SK-N-SH treated with all-trans-retinoic acid at 6 μM for 48 hours (cell line): ENCODE results near the gene HMCN2.

ENCODE experiments used
- OSR1 ChIP-seq: fragments of 250-450 bp; sonication (Bioruptor Pico); IDR thresholded peaks from 2 replicates; pipeline ENCODE4 v1.8.0; 2022; ENCODE audit warnings: moderate library complexity, mild to moderate bottlenecking, inconsistent platforms
- ZFP30 ChIP-seq: fragments of 450-650 bp; formaldehyde crosslinking; IDR thresholded peaks from 2 replicates; pipeline ENCODE4 v1.5.0; 2022; ENCODE audit warnings: mild to moderate bottlenecking, moderate library complexity
- ZNF70 ChIP-seq: fragments of 450-650 bp; formaldehyde crosslinking; IDR thresholded peaks from 2 replicates; pipeline ENCODE4 v1.5.0; 2020; ENCODE audit warnings: mild to moderate bottlenecking, moderate library complexity
- TF ChIP-seq, protein P1 (sequence below): fragments of 250-450 bp; sonication (Bioruptor Pico); IDR thresholded peaks from 2 replicates; pipeline ENCODE4 v1.5.0; 2020; ENCODE audit warnings: mild to moderate bottlenecking, moderate library complexity
- TF ChIP-seq, protein P2 (sequence below): fragments of 250-450 bp; sonication (Bioruptor Pico); IDR thresholded peaks from 2 replicates; pipeline ENCODE4 v1.8.0; 2020; ENCODE audit warnings: mild to moderate bottlenecking, moderate library complexity, borderline replicate concordance

DNA sequence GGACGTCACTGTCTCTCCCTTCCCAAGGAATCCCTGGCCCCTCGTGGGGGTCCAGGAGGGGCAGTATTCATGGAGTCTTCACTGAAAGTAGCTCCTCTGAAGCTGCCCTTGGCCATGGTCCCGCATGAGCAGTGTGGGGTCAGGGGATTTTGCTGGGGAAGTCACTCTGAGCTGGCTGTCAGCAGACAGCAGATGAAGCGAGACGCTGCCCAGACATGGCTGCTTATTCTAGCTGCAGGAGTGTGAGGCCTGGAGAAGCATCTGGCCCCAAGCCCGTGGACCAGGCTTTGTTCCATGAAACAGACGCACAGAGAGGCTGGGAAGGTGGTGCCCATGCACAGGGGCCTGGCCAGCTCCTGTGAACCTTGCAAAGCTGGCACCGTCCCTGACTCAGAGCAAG is 157.7 kb downstream of the HMCN2 start:
- peak; percentile 44 for TF ChIP-seq ZNF70 (CRISPR knock-in tag)
- TF ChIP-seq, protein P1, sequence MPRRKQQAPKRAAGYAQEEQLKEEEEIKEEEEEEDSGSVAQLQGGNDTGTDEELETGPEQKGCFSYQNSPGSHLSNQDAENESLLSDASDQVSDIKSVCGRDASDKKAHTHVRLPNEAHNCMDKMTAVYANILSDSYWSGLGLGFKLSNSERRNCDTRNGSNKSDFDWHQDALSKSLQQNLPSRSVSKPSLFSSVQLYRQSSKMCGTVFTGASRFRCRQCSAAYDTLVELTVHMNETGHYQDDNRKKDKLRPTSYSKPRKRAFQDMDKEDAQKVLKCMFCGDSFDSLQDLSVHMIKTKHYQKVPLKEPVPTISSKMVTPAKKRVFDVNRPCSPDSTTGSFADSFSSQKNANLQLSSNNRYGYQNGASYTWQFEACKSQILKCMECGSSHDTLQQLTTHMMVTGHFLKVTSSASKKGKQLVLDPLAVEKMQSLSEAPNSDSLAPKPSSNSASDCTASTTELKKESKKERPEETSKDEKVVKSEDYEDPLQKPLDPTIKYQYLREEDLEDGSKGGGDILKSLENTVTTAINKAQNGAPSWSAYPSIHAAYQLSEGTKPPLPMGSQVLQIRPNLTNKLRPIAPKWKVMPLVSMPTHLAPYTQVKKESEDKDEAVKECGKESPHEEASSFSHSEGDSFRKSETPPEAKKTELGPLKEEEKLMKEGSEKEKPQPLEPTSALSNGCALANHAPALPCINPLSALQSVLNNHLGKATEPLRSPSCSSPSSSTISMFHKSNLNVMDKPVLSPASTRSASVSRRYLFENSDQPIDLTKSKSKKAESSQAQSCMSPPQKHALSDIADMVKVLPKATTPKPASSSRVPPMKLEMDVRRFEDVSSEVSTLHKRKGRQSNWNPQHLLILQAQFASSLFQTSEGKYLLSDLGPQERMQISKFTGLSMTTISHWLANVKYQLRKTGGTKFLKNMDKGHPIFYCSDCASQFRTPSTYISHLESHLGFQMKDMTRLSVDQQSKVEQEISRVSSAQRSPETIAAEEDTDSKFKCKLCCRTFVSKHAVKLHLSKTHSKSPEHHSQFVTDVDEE: peak; percentile 84
- TF ChIP-seq, protein P2, sequence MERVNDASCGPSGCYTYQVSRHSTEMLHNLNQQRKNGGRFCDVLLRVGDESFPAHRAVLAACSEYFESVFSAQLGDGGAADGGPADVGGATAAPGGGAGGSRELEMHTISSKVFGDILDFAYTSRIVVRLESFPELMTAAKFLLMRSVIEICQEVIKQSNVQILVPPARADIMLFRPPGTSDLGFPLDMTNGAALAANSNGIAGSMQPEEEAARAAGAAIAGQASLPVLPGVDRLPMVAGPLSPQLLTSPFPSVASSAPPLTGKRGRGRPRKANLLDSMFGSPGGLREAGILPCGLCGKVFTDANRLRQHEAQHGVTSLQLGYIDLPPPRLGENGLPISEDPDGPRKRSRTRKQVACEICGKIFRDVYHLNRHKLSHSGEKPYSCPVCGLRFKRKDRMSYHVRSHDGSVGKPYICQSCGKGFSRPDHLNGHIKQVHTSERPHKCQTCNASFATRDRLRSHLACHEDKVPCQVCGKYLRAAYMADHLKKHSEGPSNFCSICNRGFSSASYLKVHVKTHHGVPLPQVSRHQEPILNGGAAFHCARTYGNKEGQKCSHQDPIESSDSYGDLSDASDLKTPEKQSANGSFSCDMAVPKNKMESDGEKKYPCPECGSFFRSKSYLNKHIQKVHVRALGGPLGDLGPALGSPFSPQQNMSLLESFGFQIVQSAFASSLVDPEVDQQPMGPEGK (CRISPR knock-in tag): no peak
- TF ChIP-seq OSR1 (CRISPR knock-in tag): no peak
- no peak for TF ChIP-seq ZFP30 (CRISPR knock-in tag)
